A673 (cell line): ENCODE measurements around the gene ERC1.

ENCODE experiments used
- EZH2 ChIP-seq: fragments of 200-600 bp; sonication (generic); IDR thresholded peaks from 2 replicates; pipeline ENCODE4 v1.6.1; 2017; ENCODE audit warnings: borderline replicate concordance, low read depth, mild to moderate bottlenecking, mixed read lengths, antibody characterized with exemption, low read length; ENCODE audit not compliant: poor library complexity, severe bottlenecking
- TF ChIP-seq, protein P1 (sequence below): fragments of 300-800, 200-600 bp; sonication (generic); conservative IDR thresholded peaks from 2 replicates; pipeline ENCODE4 v1.5.1; 2017; ENCODE audit warnings: low read depth, mild to moderate bottlenecking, antibody characterized with exemption, low read length, moderate library complexity, mixed read lengths

DNA sequence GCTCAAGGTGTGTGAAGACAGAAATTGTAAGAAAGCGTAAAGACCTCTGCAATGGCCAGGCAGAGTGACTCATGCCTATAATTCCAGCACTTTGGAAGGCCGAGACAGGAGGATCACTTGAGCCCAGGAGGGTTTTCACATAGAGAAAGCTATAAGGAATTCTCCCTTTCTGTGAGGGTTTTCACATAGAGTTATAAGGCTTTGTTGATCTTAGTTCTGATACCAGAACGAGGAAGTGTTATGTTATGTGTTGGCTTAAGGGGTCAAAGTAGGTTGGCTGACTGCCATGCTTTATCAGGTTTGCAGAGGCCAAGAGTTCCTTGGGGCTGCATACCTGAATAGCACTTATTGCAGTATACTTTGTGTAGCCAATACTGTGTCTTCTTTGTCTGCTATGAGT is 139.1 kb downstream of the ERC1 start:
- TF ChIP-seq, protein P1, sequence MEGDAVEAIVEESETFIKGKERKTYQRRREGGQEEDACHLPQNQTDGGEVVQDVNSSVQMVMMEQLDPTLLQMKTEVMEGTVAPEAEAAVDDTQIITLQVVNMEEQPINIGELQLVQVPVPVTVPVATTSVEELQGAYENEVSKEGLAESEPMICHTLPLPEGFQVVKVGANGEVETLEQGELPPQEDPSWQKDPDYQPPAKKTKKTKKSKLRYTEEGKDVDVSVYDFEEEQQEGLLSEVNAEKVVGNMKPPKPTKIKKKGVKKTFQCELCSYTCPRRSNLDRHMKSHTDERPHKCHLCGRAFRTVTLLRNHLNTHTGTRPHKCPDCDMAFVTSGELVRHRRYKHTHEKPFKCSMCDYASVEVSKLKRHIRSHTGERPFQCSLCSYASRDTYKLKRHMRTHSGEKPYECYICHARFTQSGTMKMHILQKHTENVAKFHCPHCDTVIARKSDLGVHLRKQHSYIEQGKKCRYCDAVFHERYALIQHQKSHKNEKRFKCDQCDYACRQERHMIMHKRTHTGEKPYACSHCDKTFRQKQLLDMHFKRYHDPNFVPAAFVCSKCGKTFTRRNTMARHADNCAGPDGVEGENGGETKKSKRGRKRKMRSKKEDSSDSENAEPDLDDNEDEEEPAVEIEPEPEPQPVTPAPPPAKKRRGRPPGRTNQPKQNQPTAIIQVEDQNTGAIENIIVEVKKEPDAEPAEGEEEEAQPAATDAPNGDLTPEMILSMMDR, result no peak
- TF ChIP-seq EZH2, result no peak
